T-helper 2 cell treated with Interferon-gamma antibody and Interleukin-4, amounts not matched to agents 5 μg/mL and 100 μg/mL, for 36 hours (primary cell): ENCODE results near the gene UGT1A5.

Experiments
- DNase-seq: peaks from one replicate; pipeline ENCODE4 v3.0.0; 2021; ENCODE audit warnings: low spot score
- H3K27ac Mint-ChIP-seq: one replicate; pipeline ENCODE4 v1.8.0; 2021; ENCODE audit warnings: mild to moderate bottlenecking, mixed read lengths
- H3K27me3 Mint-ChIP-seq: one replicate; pipeline ENCODE4 v1.8.0; 2021; ENCODE audit warnings: low read depth, mixed read lengths
- H3K36me3 Mint-ChIP-seq: one replicate; pipeline ENCODE4 v1.8.0; 2021; ENCODE audit warnings: low read depth, mixed read lengths
- H3K4me1 Mint-ChIP-seq: one replicate; pipeline ENCODE4 v1.8.0; 2021; ENCODE audit warnings: low read depth, mixed read lengths
- H3K4me3 Mint-ChIP-seq: one replicate; pipeline ENCODE4 v1.8.0; 2022; ENCODE audit warnings: mild to moderate bottlenecking, moderate library complexity, mixed read lengths
- H3K9me3 Mint-ChIP-seq: one replicate; pipeline ENCODE4 v1.8.0; 2021; ENCODE audit warnings: mixed read lengths

Gene UGT1A5

GRCh38 chr2:233819884-233820773 lies 107.4 kb downstream of the UGT1A5 start:
- no peaks in the 10 kb centered on the region for H3K9me3 Mint-ChIP-seq
- no peaks in the 10 kb centered on the region for H3K36me3 Mint-ChIP-seq
- H3K4me3 Mint-ChIP-seq: no peak overlapping the region
- H3K4me1 Mint-ChIP-seq: no peaks in the 10 kb centered on the region
- peaks cover 7% of the 10 kb centered on the region for H3K27me3 Mint-ChIP-seq
- DNase-seq: no peak
- H3K27ac Mint-ChIP-seq: no peak overlapping the region

- no peak overlapping the region for H3K27ac Mint-ChIP-seq
- DNase-seq: no peak
- H3K9me3 Mint-ChIP-seq: no peaks in the 10 kb centered on the region
- no peaks in the 10 kb centered on the region for H3K36me3 Mint-ChIP-seq
- H3K27me3 Mint-ChIP-seq: peaks cover 9% of the 10 kb centered on the region
- H3K4me3 Mint-ChIP-seq: no peak overlapping the region
- H3K4me1 Mint-ChIP-seq: no peaks in the 10 kb centered on the region
Observed at GRCh38 chr2:233820774-233821105, 108.0 kb downstream of the UGT1A5 start.

GRCh38 chr2:233821196-233821595 lies 108.5 kb downstream of the UGT1A5 start:
- Mint-ChIP-seq H3K27ac (no peak overlapping the region), H3K36me3 (no peaks in the 10 kb centered on the region), H3K4me1 (no peaks in the 10 kb centered on the region), H3K9me3 (no peaks in the 10 kb centered on the region), H3K4me3 (no peak overlapping the region), H3K27me3 (peaks cover 7% of the 10 kb centered on the region)
- DNase-seq: no peak

GRCh38 chr2:233821709-233822100 lies 109.0 kb downstream of the UGT1A5 start:
- H3K9me3 Mint-ChIP-seq: no peaks in the 10 kb centered on the region
- H3K36me3 Mint-ChIP-seq: no peaks in the 10 kb centered on the region
- H3K27ac Mint-ChIP-seq: no peak overlapping the region
- no peak for DNase-seq
- H3K27me3 Mint-ChIP-seq: peaks cover 12% of the 10 kb centered on the region
- no peak overlapping the region for H3K4me3 Mint-ChIP-seq
- H3K4me1 Mint-ChIP-seq: no peaks in the 10 kb centered on the region

- Mint-ChIP-seq H3K27ac (no peak overlapping the region), H3K36me3 (no peaks in the 10 kb centered on the region), H3K4me3 (no peak overlapping the region), H3K27me3 (peaks cover 12% of the 10 kb centered on the region), H3K9me3 (no peaks in the 10 kb centered on the region), H3K4me1 (no peaks in the 10 kb centered on the region)
- no peak for DNase-seq
Observed at GRCh38 chr2:233822101-233822771, 109.5 kb downstream of the UGT1A5 start.
